Ishikawa (cell line): ENCODE data around the gene TPM2.

Source experiments
- CEBPB ChIP-seq: IDR thresholded peaks from 2 replicates; pipeline ENCODE4 v1.6.1; 2012
- CREB1 ChIP-seq: IDR thresholded peaks from 2 replicates; pipeline ENCODE4 v1.6.1; 2012; ENCODE audit warnings: low read depth
- EGR1 ChIP-seq: IDR thresholded peaks from 2 replicates; pipeline ENCODE4 v1.6.1; 2012
- EP300 ChIP-seq: IDR thresholded peaks from 2 replicates; pipeline ENCODE4 v1.6.1; 2012; ENCODE audit warnings: borderline replicate concordance
- FOXM1 ChIP-seq: IDR thresholded peaks from 2 replicates; pipeline ENCODE4 v1.6.1; 2012; ENCODE audit warnings: low read depth, borderline replicate concordance
- NFIC ChIP-seq: IDR thresholded peaks from 2 replicates; pipeline ENCODE4 v1.6.1; 2012
- RAD21 ChIP-seq: IDR thresholded peaks from 2 replicates; pipeline ENCODE4 v1.6.1; 2012; ENCODE audit warnings: low read depth
- REST ChIP-seq: IDR thresholded peaks from 2 replicates; pipeline ENCODE4 v1.6.1; 2012; ENCODE audit warnings: low read depth, mild to moderate bottlenecking
- TAF1 ChIP-seq: IDR thresholded peaks from 2 replicates; pipeline ENCODE4 v1.6.1; 2012; ENCODE audit warnings: low read depth, mild to moderate bottlenecking
- TCF12 ChIP-seq: IDR thresholded peaks from 2 replicates; pipeline ENCODE4 v1.6.1; 2012; ENCODE audit warnings: low read depth
- TEAD4 ChIP-seq: IDR thresholded peaks from 2 replicates; pipeline ENCODE4 v1.6.1; 2012
- USF1 ChIP-seq: IDR thresholded peaks from 2 replicates; pipeline ENCODE4 v1.6.1; 2012
- YY1 ChIP-seq: IDR thresholded peaks from 2 replicates; pipeline ENCODE4 v1.6.1; 2012; ENCODE audit warnings: low read depth
- ZBTB7A ChIP-seq: IDR thresholded peaks from 2 replicates; pipeline ENCODE4 v1.6.1; 2012; ENCODE audit warnings: low read depth
- TF ChIP-seq, protein P1 (sequence below): IDR thresholded peaks from 2 replicates; pipeline ENCODE4 v1.6.1; 2012

The TPM2 gene

DNA sequence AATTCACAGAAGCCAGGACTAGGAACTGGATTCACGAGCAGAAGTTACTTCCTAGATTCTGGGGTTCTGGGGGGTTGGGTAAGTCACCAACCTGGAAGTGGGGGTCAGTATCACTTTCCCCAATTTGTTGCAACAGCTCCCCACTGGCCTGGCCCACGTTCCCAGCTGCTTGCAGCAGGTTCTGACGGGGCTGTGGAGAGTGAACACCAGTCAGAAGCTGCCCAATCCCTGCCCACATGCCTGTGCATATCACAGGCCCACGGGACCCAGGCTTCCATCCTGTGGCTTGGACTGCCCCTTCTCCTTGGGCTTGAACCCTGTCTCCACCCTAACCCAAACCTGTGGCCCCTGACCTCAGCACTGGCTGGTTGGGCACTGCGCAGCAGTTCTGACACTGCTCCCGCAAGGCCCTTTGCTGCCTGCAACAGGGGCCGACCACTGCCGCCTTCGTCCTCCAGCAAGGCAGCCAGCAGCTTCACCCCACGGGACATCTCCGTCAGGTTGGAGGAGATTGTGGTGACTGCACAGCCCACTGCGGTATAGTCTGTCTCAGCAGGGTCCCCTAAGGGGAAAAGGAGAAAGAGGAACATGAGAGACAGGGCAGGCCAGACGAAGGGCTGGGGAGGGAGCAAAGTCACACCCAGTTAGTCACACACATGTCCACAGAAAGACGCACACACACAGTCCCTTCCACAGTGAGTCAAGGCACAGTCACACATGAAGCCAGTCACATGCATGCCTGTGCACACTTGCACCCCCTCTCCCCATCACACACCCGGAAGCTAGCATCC, 29.2 kb upstream of the TPM2 start:
- TF ChIP-seq TEAD4 = no peak
- no peak for TF ChIP-seq RAD21
- TF ChIP-seq CREB1 = no peak
- no peak for TF ChIP-seq TAF1
- no peak for TF ChIP-seq YY1
- TF ChIP-seq TCF12 = no peak
- TF ChIP-seq FOXM1 = no peak
- no peak for TF ChIP-seq NFIC
- TF ChIP-seq EGR1 = no peak
- no peak for TF ChIP-seq CEBPB
- TF ChIP-seq ZBTB7A = no peak
- TF ChIP-seq EP300 = no peak
- TF ChIP-seq, protein P1, sequence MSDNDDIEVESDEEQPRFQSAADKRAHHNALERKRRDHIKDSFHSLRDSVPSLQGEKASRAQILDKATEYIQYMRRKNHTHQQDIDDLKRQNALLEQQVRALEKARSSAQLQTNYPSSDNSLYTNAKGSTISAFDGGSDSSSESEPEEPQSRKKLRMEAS = no peak
- TF ChIP-seq USF1 = no peak
- TF ChIP-seq REST = no peak

GRCh38 chr9:35717132-35717870, 27.6 kb upstream of the TPM2 start:
- TF ChIP-seq EGR1 = no peak
- TF ChIP-seq, protein P1 = no peak

- no peak for TF ChIP-seq EGR1
- TF ChIP-seq, protein P1 = no peak
- no peak for TF ChIP-seq EP300
- no peak for TF ChIP-seq CEBPB
- no peak for TF ChIP-seq TAF1
- no peak for TF ChIP-seq CREB1
- TF ChIP-seq ZBTB7A = no peak
- no peak for TF ChIP-seq FOXM1
These were observed 26.5 kb upstream of the TPM2 start for GRCh38 chr9:35716230-35716629.

DNA sequence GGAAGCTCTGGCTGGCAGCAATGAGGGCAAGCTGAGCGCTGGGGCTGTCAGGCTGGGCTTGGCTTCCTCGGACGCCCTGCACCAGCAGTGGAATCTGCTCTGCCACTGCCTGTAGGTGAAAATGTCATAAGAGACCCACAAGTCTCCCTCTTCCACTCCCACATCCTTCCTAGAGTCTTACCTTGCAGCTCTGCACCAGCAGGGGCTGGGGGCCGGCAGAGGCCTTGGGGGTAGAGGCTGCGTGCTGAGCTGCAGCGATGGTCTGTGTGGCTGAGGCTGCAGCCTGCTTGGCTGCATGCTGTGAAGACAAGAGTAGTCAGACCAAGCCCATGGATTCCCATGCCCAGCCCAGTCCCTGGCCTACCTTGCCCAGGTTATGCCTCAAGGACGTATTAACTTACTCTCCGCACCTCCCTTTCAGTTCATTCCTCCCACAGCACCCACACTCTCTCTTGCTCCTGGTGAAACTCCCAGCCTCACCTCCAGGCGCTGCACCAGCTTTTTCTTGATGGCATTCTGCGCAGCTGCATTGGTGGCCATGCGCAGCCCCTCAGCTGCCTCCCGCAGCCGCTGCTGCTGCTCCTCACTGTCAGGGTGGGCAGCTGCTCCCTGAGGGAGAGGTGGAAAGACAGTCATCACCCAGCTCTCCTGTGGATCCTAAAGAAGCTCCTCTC, 25.0 kb upstream of the TPM2 start:
- TF ChIP-seq EP300 (no peak), YY1 (no peak), USF1 (no peak), TEAD4 (no peak), TCF12 (no peak), RAD21 (no peak), CEBPB (no peak)

DNA sequence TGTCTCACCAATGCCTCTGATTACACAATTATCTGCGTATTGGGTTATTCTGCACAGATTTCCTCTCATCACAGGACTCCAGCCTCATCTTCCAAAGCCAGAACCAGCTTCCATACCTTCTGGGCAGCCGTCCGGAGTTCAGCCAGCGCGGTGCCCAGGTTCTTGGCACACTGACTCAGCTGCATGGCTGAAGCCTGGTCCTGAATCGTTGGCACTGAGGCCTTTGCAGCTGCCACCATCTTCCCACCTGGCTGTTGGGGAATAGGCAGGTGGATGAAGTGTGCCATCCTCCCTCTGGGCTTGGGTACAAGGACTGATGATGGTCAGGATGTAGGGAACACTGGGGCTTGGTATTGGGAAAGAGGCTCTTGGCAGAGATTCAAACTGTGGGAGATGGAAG, 24.4 kb upstream of the TPM2 start:
- no peak for TF ChIP-seq EP300
- TF ChIP-seq TEAD4 = no peak
- no peak for TF ChIP-seq REST
- TF ChIP-seq RAD21 = no peak
- no peak for TF ChIP-seq FOXM1
- TF ChIP-seq ZBTB7A = no peak
- no peak for TF ChIP-seq NFIC
- no peak for TF ChIP-seq USF1
- no peak for TF ChIP-seq CREB1
- no peak for TF ChIP-seq EGR1
- no peak for TF ChIP-seq TCF12
- no peak for TF ChIP-seq CEBPB
- no peak for TF ChIP-seq YY1
- TF ChIP-seq, protein P1 = no peak
- no peak for TF ChIP-seq TAF1
